ENCODE measurements around the gene PNPT1.
A peak's percentile ranks its signal among the peaks of the same experiment; 100 is the strongest.
"Not testable (repeated sequence)": the region's sequence is repeated elsewhere in the genome, so short reads cannot be mapped to it uniquely, and the experiment has no call there.

The PNPT1 gene

GRCh38 chr2:55693181-55694125 lies at the start of gene PNPT1:
PNPT1 (minus strand) TSS chr2:55693844; CDS start chr2:55693823, 21 bp downstream.
- Histone ChIP-seq H2AFZ (ENCODE audit: low read depth, low read length, severe bottlenecking) (peak within 1 kb of the TSS; percentile 92), H3K36me3 (ENCODE audit: low read length) (0 out of 2 replicates have a peak, but pooled peaks cover 3% of the 10 kb centered on the region), H3K27ac (ENCODE audit: low read depth, low read length) (no peak within 1 kb of the TSS; the same call in 1 of the 2 replicates), H3K79me2 (ENCODE audit: insufficient read depth, low read length) (peaks cover 51% of the 10 kb centered on the region), H3K9me3 (ENCODE audit: insufficient read depth, low read length) (no peaks in the 10 kb centered on the region), H3F3A (ENCODE audit: insufficient read depth) (peaks cover 6% of the 10 kb centered on the region; the same call in 1 of the 2 replicates), H3K9me2 (replicated peaks; ENCODE audit: insufficient read depth, low read length) (no peaks in the 10 kb centered on the region), H3K4me2 (ENCODE audit: low read depth, low read length, poor library complexity, severe bottlenecking) (peak within 1 kb of the TSS; percentile 76), H4K20me1 (ENCODE audit: low read depth, low read length) (peaks cover 6% of the 10 kb centered on the region; the same call in 1 of the 2 replicates), H3K27me3 (ENCODE audit: low read length) (no peaks in the 10 kb centered on the region), H3K9ac (ENCODE audit: low read length) (peak within 1 kb of the TSS; percentile 76), H3K4me3 (ENCODE audit: insufficient read depth, low read length, poor library complexity, severe bottlenecking) (peak within 1 kb of the TSS; percentile 95)
- TF ChIP-seq CTCF (IDR thresholded peaks at IDR 0.05; ENCODE audit: insufficient read depth, low read length, poor library complexity, severe bottlenecking) (no peak), EZH2phosphoT487 (conservative IDR thresholded peaks at IDR 0.05; ENCODE audit: low read length) (no peak)

- no peak overlapping the region for H3K27ac ChIP-seq (ENCODE audit: low read depth, low read length)
- no peaks in the 10 kb centered on the region for H3F3A ChIP-seq (ENCODE audit: insufficient read depth)
- H3K4me3 ChIP-seq (ENCODE audit: insufficient read depth, low read length, poor library complexity, severe bottlenecking): no peak overlapping the region
- H3K4me2 ChIP-seq (ENCODE audit: low read depth, low read length, poor library complexity, severe bottlenecking): no peak overlapping the region
- no peaks in the 10 kb centered on the region for H3K9me2 ChIP-seq (replicated peaks; ENCODE audit: insufficient read depth, low read length)
- H3K36me3 ChIP-seq (ENCODE audit: low read length): no peaks in the 10 kb centered on the region
- no peaks in the 10 kb centered on the region for H4K20me1 ChIP-seq (ENCODE audit: low read depth, low read length)
- H3K9me3 ChIP-seq (ENCODE audit: insufficient read depth, low read length): no peaks in the 10 kb centered on the region
- no peak overlapping the region for H2AFZ ChIP-seq (ENCODE audit: low read depth, low read length, severe bottlenecking)
- TF ChIP-seq CTCF (IDR thresholded peaks at IDR 0.05; ENCODE audit: insufficient read depth, low read length, poor library complexity, severe bottlenecking) (no peak), EZH2phosphoT487 (conservative IDR thresholded peaks at IDR 0.05; ENCODE audit: low read length) (no peak)
- no peaks in the 10 kb centered on the region for H3K79me2 ChIP-seq (ENCODE audit: insufficient read depth, low read length)
- H3K9ac ChIP-seq (ENCODE audit: low read length): no peak overlapping the region
- no peaks in the 10 kb centered on the region for H3K27me3 ChIP-seq (ENCODE audit: low read length)
These were observed 49.4 kb upstream of the PNPT1 start for GRCh38 chr2:55742996-55743395.

GRCh38 chr2:55736019-55736536 lies 42.4 kb upstream of the PNPT1 start:
- not testable (repeated sequence) for H3K27ac ChIP-seq (ENCODE audit: low read depth, low read length); H3K4me2 ChIP-seq (ENCODE audit: low read depth, low read length, poor library complexity, severe bottlenecking); H3F3A ChIP-seq (ENCODE audit: insufficient read depth); H4K20me1 ChIP-seq (ENCODE audit: low read depth, low read length); H3K27me3 ChIP-seq (ENCODE audit: low read length); H3K9me2 ChIP-seq (replicated peaks; ENCODE audit: insufficient read depth, low read length); H3K4me3 ChIP-seq (ENCODE audit: insufficient read depth, low read length, poor library complexity, severe bottlenecking); H2AFZ ChIP-seq (ENCODE audit: low read depth, low read length, severe bottlenecking); H3K9ac ChIP-seq (ENCODE audit: low read length); H3K79me2 ChIP-seq (ENCODE audit: insufficient read depth, low read length); H3K9me3 ChIP-seq (ENCODE audit: insufficient read depth, low read length); H3K36me3 ChIP-seq (ENCODE audit: low read length)

GRCh38 chr2:55734726-55735125 lies 41.1 kb upstream of the PNPT1 start:
- Histone ChIP-seq H3K27me3 (ENCODE audit: low read length) (no peaks in the 10 kb centered on the region), H3K36me3 (ENCODE audit: low read length) (no peaks in the 10 kb centered on the region), H3K79me2 (ENCODE audit: insufficient read depth, low read length) (no peaks in the 10 kb centered on the region), H3K9ac (ENCODE audit: low read length) (no peak overlapping the region), H3K4me2 (ENCODE audit: low read depth, low read length, poor library complexity, severe bottlenecking) (no peak overlapping the region), H3F3A (ENCODE audit: insufficient read depth) (no peaks in the 10 kb centered on the region), H3K27ac (ENCODE audit: low read depth, low read length) (no peak overlapping the region), H3K9me2 (replicated peaks; ENCODE audit: insufficient read depth, low read length) (no peaks in the 10 kb centered on the region), H3K4me3 (ENCODE audit: insufficient read depth, low read length, poor library complexity, severe bottlenecking) (no peak overlapping the region), H2AFZ (ENCODE audit: low read depth, low read length, severe bottlenecking) (no peak overlapping the region), H3K9me3 (ENCODE audit: insufficient read depth, low read length) (no peaks in the 10 kb centered on the region), H4K20me1 (ENCODE audit: low read depth, low read length) (no peaks in the 10 kb centered on the region)
- no peak for TF ChIP-seq CTCF (IDR thresholded peaks at IDR 0.05; ENCODE audit: insufficient read depth, low read length, poor library complexity, severe bottlenecking)
- no peak for TF ChIP-seq EZH2phosphoT487 (conservative IDR thresholded peaks at IDR 0.05; ENCODE audit: low read length)
